HG02588 (cell line): ENCODE data around the gene LPIN2.
A peak's percentile ranks its signal among the peaks of the same experiment; 100 is the strongest.

ENCODE experiments used
- ATAC-seq: cut with Tn5 transposase; IDR thresholded peaks from one replicate; pipeline ENCODE4 v1.9.1; 2021; ENCODE audit warnings: mild to moderate bottlenecking, moderate library complexity; ENCODE audit not compliant: unreplicated experiment

LPIN2 gene

DNA sequence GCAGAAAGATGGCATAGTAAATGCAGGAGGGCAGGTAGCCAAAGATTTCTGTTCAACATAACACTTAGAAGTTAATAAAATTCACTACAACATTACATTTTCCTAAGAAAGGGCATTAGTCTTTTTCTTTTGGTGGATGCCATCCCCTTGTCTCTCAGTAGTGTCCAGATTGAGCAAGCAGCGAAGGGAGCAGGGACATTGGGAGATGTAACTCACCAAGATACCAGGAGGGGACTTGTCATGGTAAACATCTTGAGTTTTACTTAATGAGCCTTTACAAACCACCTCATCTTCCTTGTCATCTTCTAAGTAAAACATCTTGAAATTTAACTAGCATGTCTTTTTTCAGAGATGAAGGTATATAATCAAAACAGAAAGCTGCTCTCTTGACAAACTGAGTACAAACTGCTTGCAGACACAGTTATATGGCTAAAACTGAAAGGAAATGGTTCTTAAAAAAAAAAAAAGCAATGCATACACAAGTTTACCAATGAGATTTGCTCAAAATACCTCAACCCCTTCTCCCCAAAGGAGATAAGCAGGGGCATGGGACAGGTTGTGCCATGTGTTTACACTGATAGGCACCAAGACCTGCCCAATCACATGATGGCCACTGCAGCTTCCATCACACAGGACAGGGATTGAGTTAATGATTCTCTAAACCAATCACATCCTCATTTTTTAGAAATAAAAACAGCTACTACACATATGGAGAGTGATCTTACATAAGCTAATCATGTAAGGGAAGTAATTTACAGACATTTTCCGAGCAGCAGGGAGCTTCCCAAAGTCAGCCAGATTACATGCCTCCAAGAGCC is 30.3 kb downstream of the LPIN2 start:
- ATAC-seq, result no peak

DNA sequence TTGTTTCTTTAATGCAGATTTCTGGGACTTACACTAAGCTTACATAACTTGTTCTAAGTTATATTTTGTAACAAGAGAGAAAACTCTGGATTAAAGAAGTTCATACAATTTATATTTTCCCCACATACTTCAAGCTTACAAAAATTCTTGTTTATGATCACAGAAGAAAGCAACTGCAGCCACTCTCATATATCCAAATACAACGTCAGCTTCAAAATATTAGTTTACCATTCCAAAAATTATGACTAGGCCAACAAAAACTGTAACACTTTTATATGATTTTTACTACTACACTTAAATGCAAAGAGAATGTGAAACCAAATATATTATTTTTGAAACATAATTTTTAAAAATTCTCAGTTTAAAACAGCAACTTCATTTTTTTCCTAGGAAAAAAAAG is 30.9 kb downstream of the LPIN2 start:
- no peak for ATAC-seq

DNA sequence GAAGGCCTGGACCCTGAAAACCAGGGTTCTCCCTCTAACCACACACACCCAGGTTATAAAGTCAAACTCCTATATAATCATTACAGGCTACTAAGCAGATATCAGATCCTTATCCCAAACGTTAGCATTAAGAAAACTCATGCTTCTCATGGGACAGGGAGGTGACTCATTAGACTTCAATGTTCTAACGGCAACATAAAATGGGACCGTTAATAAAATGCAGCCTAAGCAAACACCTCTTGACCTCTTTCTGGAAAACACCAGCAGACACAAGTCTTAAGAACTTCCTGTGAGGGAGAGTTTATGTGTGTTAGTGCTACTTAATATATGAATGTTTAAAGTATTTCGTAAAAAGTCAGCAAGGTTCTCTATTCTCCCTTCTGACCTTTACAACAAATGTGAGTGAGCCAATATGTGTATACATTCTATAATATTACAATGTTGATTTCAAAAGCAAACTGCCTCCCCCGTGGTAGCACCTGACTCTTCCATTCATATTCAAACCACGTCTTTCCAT is 31.7 kb downstream of the LPIN2 start:
- ATAC-seq, result no peak

DNA sequence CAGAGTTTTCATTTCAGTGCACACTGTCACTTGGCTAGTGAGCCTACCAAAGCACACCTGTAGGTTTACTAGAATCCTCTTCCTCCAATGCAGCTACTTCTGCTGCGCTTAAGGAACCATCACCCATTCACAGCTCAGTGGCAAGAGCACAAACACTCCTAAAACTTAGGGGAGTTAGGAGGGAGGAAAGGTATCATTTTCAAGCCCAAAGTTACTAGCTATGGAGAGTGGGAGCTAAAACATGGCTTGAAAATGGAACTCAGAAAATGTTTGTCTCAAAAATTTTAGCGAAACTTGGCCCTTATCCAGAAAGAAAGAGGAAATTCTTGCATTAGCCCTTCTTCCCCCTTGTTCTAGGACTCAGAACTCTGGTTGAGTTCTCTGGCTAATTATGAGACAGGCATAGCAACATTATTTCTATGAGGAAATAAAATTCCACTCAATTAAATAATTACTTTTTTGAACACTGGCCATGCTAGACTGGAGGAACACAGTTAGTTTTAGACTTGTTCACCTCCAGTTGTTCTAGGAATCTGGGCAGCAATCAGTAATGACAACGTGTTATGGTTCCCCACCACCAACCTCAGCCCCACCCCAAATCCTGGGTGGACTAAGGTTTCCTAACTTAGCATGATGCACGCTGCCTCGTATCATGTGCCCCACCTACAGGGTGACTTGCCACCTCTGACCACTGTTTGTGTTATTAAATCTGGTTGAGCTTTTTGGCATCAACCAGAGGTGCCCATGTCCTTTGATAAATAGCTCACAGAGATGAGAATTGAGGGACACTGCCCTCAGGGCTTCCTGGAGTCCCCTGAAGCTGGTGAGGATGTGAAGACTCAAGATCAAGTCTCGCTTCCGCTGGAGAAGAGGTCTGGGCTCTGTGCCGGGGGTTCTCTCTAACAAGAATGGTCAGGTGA is 32.8 kb downstream of the LPIN2 start:
- no peak for ATAC-seq

DNA sequence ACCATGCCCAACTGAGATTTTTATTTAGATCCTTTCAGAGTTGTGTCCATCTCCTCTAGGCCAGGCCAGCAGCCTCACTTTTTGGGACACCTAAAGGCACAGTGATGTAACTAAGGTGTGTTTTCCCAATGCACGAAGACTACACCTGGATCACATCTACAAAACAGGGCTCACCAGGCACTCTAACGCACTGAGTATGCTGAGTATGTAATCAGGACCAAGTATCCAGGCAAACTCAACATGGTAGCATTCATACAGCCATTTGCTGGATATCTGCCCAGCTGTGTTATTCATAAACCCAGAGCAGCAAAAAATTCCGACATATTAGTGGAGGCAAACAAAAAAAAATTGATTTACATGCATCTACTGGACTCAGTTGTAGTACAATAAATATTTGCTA is 33.8 kb downstream of the LPIN2 start:
- no peak for ATAC-seq

DNA sequence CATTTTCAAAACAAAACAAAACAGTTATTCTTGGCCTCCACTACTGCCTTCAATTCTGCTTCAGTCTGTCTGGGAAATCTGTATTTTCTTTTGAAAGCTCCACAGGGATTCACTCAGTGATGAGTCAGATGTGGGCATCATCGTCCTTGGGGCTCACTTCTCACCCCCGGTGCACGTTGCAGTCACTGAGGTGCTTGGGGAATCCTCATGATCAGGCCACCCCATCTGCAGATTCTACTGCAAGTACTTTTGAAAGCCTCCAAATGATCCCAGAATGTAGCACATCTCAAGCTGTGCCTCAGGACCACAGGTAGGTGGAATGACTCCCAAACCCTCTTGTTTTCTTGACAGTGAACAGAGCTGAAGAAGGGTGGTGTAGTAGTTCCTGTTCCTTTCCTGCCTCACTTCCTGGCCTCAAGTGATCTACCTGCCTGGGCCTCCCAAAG is 34.3 kb downstream of the LPIN2 start:
- ATAC-seq, result peak; percentile 11

DNA sequence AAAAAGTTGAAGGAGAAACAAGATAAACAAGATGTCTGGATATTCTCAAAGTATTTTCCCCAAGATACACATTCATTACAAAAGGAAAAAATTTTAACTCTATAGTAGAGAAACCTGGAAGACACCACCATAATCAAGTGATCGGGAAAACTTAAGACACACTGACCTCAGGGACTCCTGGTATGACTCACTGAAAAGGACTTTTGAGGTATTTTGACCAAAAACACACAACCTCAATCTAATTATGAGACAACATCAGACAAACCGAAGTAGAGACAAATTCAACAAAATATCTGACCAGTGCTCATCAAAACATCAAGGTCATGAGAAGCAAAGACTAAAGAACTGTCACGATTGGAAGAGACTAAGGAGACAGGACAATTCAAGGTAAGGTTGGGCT is 34.7 kb downstream of the LPIN2 start:
- peak; percentile 32 for ATAC-seq

DNA sequence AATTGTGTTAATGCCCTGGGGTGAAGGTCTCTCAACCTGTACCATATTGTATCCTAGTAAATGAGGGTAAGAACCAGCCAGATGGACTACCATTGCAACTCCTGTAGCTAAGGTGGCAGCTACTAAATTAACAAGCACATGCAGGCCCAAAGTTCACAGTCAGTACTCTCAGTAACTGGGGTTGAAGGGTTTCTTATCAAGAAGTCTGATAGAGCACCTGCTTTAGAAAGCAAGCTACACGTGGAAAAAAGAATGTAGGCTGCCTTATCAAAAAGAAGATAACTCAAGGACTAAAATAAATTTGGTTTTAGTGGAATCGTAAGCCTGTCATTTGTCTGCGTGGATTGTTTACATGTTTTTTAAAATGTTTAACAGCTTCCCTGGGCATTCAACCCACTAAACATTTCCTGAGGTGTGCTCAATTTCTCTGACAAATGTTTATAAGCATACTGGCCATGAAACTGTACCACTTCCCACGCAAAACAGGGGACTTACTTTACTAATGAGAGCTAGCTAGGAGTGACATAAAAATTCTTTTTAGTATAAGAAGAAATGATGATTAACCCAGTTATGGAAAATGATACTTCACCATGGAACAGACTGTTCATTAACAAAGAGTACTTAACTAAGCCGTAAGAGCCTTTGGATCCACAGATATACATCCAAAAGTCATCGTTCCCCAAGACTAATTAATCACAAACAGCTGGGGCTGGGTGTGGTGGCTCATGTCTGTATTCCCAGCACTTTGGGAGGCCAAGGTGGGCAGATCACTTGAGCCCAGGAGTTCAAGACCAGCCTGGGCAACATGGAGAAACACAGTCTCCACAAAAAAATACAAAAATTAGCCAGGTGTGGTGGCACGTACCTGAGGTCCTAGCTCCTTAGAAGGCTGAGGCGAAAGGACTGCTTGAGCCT is 36.5 kb downstream of the LPIN2 start:
- ATAC-seq, result no peak

DNA sequence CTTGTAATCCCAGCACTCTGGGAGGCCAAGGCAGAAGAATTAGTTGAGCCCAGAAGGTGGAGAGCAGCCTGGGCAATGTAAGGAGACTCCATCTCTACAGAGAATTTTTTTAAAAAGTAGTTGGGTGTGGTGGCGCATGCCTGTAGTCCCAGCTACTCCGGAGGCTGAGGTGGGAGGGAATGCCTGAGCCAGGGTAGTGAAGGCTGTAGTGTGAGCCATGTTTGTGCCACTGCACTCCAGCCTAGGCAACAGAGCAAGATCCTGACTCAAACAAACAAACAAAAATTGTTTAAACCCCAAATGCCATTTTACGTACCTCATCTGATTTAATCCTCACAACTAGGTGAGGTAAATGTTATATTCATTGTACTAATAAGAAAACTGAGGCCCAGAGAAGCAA is 38.2 kb downstream of the LPIN2 start:
- no peak for ATAC-seq

DNA sequence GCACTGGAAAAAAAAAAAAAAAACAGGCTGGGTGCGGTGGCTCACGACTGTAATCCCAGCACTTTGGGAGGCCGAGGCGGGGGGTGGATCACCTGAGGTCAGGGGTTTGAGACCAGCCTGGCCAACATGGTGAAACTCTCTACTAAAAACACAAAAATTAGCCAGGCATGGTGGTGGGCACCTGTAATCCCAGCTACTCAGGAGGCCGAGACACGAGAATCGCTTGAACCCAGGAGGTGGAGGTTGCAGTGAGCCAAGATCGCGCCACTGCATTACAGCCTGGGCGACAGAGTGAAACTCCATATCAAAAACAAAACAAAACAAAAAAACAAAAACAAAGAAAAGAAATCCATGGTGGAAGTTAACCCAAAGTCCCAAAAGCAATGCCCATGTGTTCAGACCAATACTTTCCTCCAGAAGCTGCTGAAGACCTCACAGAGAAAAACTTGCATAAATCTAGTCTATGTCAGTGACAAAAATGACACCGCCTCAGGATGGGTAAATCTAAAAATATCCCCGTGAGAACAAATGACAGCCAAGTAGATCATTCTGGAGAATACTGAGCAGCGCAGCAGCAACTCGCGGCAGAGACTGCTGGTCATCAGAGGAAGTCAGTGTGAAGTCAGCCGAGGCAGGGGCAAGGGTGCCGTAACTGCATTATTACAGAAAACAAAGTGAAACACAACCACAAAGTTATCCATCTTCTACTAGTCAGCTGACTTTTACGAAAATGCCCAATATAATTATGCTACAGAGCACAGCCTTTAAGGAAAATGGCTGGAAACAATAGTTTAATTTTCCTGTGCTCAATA is 41.0 kb downstream of the LPIN2 start:
- ATAC-seq, result peak; percentile 78

DNA sequence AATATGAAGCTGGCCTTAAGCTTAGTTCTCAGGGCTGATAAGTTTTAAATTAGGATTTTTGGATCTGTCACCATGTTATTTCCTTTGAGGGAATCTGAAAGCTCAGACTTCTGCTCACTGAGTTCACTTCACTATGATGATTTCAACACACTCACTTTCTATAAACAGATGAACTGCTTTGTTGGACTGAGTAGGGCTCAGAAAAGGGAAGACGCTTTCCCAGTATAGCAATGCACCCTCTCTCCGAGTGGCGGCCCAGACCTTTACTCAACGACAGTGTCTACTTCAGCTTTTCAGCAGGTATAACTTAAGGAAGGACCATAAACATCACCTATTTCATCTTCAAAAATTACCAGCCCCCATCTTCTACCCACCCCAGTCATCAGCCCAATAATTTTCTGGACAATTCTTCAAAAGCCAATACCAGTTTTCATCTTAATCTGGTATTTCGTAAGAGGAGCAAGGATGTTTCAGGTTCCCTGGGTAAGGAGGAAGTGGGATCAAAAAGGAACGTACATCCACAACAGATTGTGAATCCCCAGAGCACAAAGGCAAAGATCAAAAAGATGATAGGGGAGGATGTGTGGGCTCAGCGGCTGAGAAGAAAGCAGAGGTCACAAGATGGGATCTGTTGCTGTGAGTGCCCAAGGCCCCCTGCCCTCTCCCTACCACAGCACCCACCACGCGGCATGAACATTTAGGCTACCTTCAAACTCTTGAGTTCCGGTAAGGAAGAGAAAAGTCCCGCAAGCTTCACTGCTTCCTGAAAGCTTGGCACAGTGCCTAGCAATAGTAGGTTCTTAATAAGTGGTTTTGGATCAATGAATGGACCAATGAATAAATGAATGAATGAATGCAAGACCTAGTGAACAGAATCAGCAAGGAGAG is 41.9 kb downstream of the LPIN2 start:
- ATAC-seq, result no peak

DNA sequence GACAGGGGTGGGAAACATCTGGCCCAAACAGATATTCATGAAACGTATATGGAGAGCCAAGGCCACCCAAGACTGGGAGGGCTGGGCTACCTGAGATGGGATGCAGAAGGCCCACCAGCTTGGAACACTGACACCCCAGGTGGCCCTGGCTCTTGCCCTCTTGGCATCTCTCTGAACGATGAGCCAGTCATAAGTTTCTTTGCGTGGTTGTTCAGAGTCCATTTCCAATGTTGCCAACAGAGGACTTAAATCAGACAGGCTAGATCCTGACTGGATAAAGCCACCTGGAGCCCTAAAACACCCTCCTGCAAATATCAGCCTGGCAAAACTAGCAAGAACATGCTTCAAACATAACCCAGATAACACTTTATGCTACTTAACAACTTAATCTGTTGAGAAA is 42.6 kb downstream of the LPIN2 start:
- ATAC-seq, result no peak

DNA sequence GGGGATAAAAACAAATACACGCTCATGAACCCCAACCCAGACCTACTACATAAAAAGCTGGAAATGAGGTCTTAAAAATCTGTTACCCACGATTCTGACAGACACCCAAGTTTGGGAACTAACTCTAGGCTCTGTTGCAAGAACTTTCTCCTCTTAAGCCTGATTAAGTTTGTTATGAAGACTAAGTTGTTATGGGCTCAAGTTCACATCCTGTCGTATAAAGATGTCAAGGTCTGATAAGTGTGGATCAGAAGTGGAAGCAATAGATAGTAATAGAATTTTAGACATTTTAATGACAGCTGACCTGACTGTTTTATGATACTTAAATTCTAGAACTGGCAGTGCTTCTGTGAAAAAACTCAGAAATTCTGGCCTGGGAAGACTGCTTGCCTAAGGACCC is 43.2 kb downstream of the LPIN2 start:
- no peak for ATAC-seq

DNA sequence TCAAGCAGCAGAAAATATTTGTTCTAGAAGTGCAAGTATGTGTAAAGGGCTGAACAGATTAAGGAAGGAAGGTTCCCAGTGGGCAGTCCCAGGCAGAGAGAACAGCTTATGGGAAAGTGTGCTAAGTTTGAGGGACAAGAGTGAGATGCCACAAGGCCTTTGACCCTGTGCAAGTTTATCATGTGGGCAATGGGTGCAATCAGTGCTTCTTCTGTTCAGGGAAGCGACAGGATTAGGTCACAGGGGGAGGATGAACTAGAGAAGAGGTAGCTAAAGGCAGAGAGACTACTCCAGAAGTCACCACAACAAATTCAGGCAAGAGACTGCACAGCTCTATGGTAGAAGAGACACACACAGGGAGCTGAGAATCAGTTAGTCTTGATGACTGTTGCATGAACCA is 44.3 kb downstream of the LPIN2 start:
- no peak for ATAC-seq

DNA sequence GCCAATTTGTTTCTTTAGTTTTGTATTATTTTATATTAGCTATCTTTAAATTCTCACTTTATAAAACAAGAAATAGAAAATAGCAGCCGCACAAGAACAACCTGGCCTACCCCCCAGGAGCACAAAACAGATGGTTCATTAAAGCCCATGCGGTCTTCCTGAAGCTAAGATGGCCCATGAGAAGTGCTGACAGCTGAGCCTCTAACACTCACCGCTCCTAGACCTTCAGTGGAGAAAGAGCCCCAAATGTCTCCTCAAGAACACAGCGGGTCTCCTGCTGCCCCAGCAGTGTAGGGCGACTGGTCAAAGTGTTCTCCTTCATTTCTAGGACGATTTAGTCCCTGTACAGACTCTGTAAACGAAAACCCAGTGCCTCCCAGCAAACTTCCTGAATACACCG is 45.1 kb downstream of the LPIN2 start:
- no peak for ATAC-seq

DNA sequence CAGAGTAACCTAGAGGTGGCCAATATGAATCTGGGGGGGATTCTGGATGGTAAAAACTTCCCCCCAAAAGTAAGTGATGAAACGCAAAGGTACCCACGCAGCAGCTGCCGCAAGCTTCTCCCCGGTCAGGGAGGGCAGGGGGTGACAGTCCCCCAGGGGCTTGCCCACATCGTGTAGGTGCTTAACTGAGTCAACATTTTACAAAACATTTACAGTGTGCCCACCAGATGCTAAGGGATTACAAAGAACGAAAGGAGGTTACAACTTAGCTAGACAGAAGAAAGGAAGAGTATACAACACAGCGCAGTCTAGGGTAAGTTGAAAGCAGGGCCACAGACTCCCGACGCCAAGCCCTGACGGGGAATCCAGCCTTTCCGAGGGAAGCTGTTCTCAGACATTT is 45.6 kb downstream of the LPIN2 start:
- ATAC-seq, result no peak

DNA sequence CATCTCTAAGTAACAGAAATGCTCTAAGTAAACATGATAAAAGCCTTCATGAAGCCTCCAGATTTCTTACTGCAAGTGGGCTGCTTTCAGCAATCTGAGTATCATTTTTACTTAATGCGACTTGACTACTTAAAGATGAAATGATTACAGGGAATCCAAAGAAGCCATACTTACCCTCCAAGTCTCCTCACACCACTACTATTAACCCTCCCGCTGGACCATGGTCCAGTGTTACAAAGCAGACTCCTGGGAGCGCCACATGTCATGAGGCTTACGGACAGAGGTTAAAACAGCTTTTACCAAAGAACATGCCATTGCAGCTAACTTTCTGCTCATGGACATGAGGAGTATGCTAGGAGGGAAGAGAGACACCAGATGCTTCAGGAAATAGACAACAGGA is 46.4 kb downstream of the LPIN2 start:
- ATAC-seq, result no peak

DNA sequence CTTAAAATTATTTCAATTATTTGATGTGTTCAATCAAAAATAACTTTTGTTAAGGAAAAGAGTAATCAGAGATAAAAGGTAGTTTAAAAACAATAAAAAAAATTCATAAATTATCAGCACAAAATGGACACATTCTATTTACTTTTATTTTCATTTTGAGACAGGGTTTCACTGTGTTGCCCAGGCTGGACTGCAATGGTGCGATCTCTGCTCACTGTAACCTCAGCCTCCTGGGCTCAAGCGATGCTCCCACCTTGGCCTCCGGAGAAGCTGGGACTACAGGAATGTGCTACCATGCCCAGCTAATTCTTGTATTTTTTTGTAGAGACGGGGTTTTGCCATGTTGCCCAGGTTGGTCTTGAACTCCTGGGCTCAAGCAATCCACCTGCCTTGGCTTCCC is 47.1 kb downstream of the LPIN2 start:
- ATAC-seq, result no peak
